Tibial artery (tissue), 4 donors: ENCODE data around the gene CSN1S1.

ENCODE experiments used
- DNase-seq, 2 donors: peaks; one replicate each; pipeline ENCODE4 v3.0.0-alpha.2; 2019
- H3K27ac ChIP-seq, 2 donors: fragments of 200-600 bp; sonication (generic) in 1 of 2; 1 replicate in 1 of 2; 2 replicates in 1 of 2; pipeline ENCODE4 v1.5.1; 2018 to 2019; ENCODE audit warnings: mild to moderate bottlenecking in 1 of 2
- H3K27me3 ChIP-seq, 2 donors: fragments of 200-600 bp; sonication (generic) in 1 of 2; one replicate each; pipeline versions ENCODE4 v1.5.1 to v1.6.0; 2016 to 2019
- H3K36me3 ChIP-seq, 3 donors: fragments of 200-600 bp; sonication (generic) in 2 of 3; one replicate each; pipeline ENCODE4 v1.5.1; 2016 to 2019; ENCODE audit warnings: mild to moderate bottlenecking in 2 of 3
- H3K4me1 ChIP-seq, 4 donors: fragments of 200-600 bp; sonication (generic) in 2 of 4; 1 replicate in 3 of 4; 2 replicates in 1 of 4; pipeline ENCODE4 v1.5.1; 2016 to 2019
- H3K4me3 ChIP-seq, 2 donors: fragments of 200-600 bp; sonication (generic) in 1 of 2; 1 replicate in 1 of 2; 2 replicates in 1 of 2; pipeline ENCODE4 v1.5.1; 2018 to 2019; ENCODE audit warnings: mild to moderate bottlenecking in 2 of 2
- H3K9me3 ChIP-seq, 3 donors: fragments of 200-600 bp; sonication (generic) in 1 of 3; one replicate each; pipeline ENCODE4 v1.5.1; 2016 to 2019
- CTCF ChIP-seq, 2 experiments: fragments of 200-600 bp in 1 of 2; fragments of 450-650 bp in 1 of 2; IDR thresholded peaks; one replicate each; pipeline ENCODE4 v1.5.1; 2017 to 2019; ENCODE audit warnings: antibody characterized with exemption in 2 of 2, mild to moderate bottlenecking in 1 of 2, moderate library complexity in 1 of 2
- intact Hi-C: fragments of 100-400 bp; cut with DNase I; formaldehyde crosslinking; loops from one replicate; pipeline ENCODE4 v1.15.0; 2023; ENCODE audit warnings: low total_unique reads

Gene CSN1S1

GRCh38 chr4:69965628-69966027 is 34.8 kb downstream of the CSN1S1 start, which contains the start of gene CSN2:
TSS of gene CSN2 (minus strand) at chr4:69965728. CDS start at chr4:69960995, 4,733 bp downstream.
- Histone ChIP-seq H3K4me3 (no peak within 1 kb of the TSS), H3K9me3 (no peaks in the 10 kb centered on the region), H3K4me1 (no peaks in the 10 kb centered on the region), H3K36me3 (no peaks in the 10 kb centered on the region), H3K27me3 (no peaks in the 10 kb centered on the region), H3K27ac (no peak within 1 kb of the TSS)
- DNase-seq, result no peak
- intact Hi-C loops, result no loop called here
- no peak for TF ChIP-seq CTCF (IDR thresholded peaks at IDR 0.05)

- no peaks in the 10 kb centered on the region for H3K27me3 ChIP-seq
- no peak for DNase-seq
- no peak overlapping the region for H3K4me3 ChIP-seq
- TF ChIP-seq CTCF (IDR thresholded peaks at IDR 0.05), result no peak
- H3K36me3 ChIP-seq, result no peaks in the 10 kb centered on the region
- intact Hi-C loops, result no loop called here
- no peaks in the 10 kb centered on the region for H3K4me1 ChIP-seq
- H3K27ac ChIP-seq, result no peak overlapping the region
- no peaks in the 10 kb centered on the region for H3K9me3 ChIP-seq
These were observed 39.2 kb downstream of the CSN1S1 start for GRCh38 chr4:69970071-69970470.

- no peak for TF ChIP-seq CTCF (IDR thresholded peaks at IDR 0.05)
- Histone ChIP-seq H3K4me3 (no peak overlapping the region), H3K4me1 (no peaks in the 10 kb centered on the region), H3K27me3 (no peaks in the 10 kb centered on the region), H3K36me3 (no peaks in the 10 kb centered on the region), H3K9me3 (no peaks in the 10 kb centered on the region), H3K27ac (no peak overlapping the region)
- intact Hi-C loops, result no loop called here
- no peak for DNase-seq
These were observed 43.8 kb downstream of the CSN1S1 start for GRCh38 chr4:69974631-69975030.

GRCh38 chr4:69977582-69977981 is 46.7 kb downstream of the CSN1S1 start:
- Histone ChIP-seq H3K27ac (no peak overlapping the region), H3K9me3 (no peaks in the 10 kb centered on the region), H3K27me3 (no peaks in the 10 kb centered on the region), H3K4me3 (no peak overlapping the region), H3K36me3 (no peaks in the 10 kb centered on the region), H3K4me1 (no peaks in the 10 kb centered on the region)
- DNase-seq, result no peak
- TF ChIP-seq CTCF (IDR thresholded peaks at IDR 0.05), result no peak
- intact Hi-C loops, result no loop called here

GRCh38 chr4:69984030-69984443 is 53.2 kb downstream of the CSN1S1 start:
- no peaks in the 10 kb centered on the region for H3K36me3 ChIP-seq
- no peak overlapping the region for H3K4me3 ChIP-seq
- TF ChIP-seq CTCF (IDR thresholded peaks at IDR 0.05), result no peak
- no peak overlapping the region for H3K27ac ChIP-seq
- DNase-seq, result no peak
- no peaks in the 10 kb centered on the region for H3K27me3 ChIP-seq
- H3K4me1 ChIP-seq, result no peaks in the 10 kb centered on the region
- intact Hi-C loops, result no loop called here
- no peaks in the 10 kb centered on the region for H3K9me3 ChIP-seq

GRCh38 chr4:69986663-69987062 is 55.8 kb downstream of the CSN1S1 start:
- no peak for TF ChIP-seq CTCF (IDR thresholded peaks at IDR 0.05)

More at GRCh38 chr4:69986663-69987062, 55.8 kb downstream of the CSN1S1 start:
- no peak overlapping the region for H3K4me3 ChIP-seq
- intact Hi-C loops, result no loop called here
- no peaks in the 10 kb centered on the region for H3K4me1 ChIP-seq
- no peak overlapping the region for H3K27ac ChIP-seq
- DNase-seq, result no peak
- no peaks in the 10 kb centered on the region for H3K9me3 ChIP-seq
- no peaks in the 10 kb centered on the region for H3K27me3 ChIP-seq
- no peaks in the 10 kb centered on the region for H3K36me3 ChIP-seq
